B cell (primary cell): ENCODE data around the gene PSMA3.

ENCODE experiments used
- EZH2 ChIP-seq: IDR thresholded peaks from 2 replicates; pipeline ENCODE4 v1.6.1; 2012; ENCODE audit warnings: borderline replicate concordance, low read depth, mild to moderate bottlenecking, moderate library complexity, low read length; ENCODE audit not compliant: insufficient read depth, poor library complexity, severe bottlenecking
- TF ChIP-seq, protein P1 (sequence below): fragments of 200-600 bp; IDR thresholded peaks from one replicate; pipeline ENCODE4 v1.8.0; 2022; ENCODE audit warnings: antibody characterized with exemption, mild to moderate bottlenecking

GRCh38 chr14:58200480-58200841 is 44.2 kb upstream of the PSMA3 start:
- TF ChIP-seq, protein P1, sequence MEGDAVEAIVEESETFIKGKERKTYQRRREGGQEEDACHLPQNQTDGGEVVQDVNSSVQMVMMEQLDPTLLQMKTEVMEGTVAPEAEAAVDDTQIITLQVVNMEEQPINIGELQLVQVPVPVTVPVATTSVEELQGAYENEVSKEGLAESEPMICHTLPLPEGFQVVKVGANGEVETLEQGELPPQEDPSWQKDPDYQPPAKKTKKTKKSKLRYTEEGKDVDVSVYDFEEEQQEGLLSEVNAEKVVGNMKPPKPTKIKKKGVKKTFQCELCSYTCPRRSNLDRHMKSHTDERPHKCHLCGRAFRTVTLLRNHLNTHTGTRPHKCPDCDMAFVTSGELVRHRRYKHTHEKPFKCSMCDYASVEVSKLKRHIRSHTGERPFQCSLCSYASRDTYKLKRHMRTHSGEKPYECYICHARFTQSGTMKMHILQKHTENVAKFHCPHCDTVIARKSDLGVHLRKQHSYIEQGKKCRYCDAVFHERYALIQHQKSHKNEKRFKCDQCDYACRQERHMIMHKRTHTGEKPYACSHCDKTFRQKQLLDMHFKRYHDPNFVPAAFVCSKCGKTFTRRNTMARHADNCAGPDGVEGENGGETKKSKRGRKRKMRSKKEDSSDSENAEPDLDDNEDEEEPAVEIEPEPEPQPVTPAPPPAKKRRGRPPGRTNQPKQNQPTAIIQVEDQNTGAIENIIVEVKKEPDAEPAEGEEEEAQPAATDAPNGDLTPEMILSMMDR: no peak
- no peak for TF ChIP-seq EZH2
